GM12878 (cell line): ENCODE measurements around the gene CELF2. TPM values are rescaled to one million over a fixed set of nuclear protein-coding genes. Genes with fewer than 3 reads are reported as not detected.

ENCODE experiments used
- POU2F2 ChIP-seq: IDR thresholded peaks from 3 replicates; pipeline ENCODE4 v1.6.1; 2011; ENCODE audit warnings: low read depth, mild to moderate bottlenecking, low read length, borderline replicate concordance
- RUNX3 ChIP-seq: IDR thresholded peaks from 2 replicates; pipeline ENCODE4 v1.6.1; 2012; ENCODE audit warnings: low read length, inconsistent platforms
- SIN3A ChIP-seq: IDR thresholded peaks from 2 replicates; pipeline ENCODE4 v1.6.1; 2012; ENCODE audit warnings: low read depth, low read length, improper control_type of control experiment
- polyA plus RNA-seq, 11 experiments: library from polyadenylated mRNA; depleted of rRNA in 4 of 11; unstranded in 6 of 11; stranded (reverse) in 5 of 11; fragments of >200 nt; fragmentation: Nextera tagmentation in 4 of 11; fragmentation: Illumina TruSeq in 1 of 11; extraction: Ambion mirVana in 4 of 11; extraction: Trizol in 1 of 11; gene quantifications; 1 replicate in 1 of 11; 2 replicates in 10 of 11; pipeline versions ENCODE4 v1.2.1 to v1.2.3, GENCODE V29; 2011 to 2016; ENCODE audit warnings: inconsistent platforms in 2 of 11, missing spikeins in 2 of 11, low read depth in 1 of 11
- total RNA-seq, 4 experiments: library from RNA; depleted of rRNA in 3 of 4; stranded (reverse); fragments of >200 nt in 3 of 4; fragmentation: Illumina TruSeq in 1 of 4; extraction: Trizol in 1 of 4; gene quantifications; 2 replicates each; pipeline versions ENCODE4 v1.2.1 to v1.2.3, GENCODE V29; 2013 to 2021
- TF ChIP-seq, protein P1 (sequence below): fragments of 450-650 bp; IDR thresholded peaks from 2 replicates; pipeline ENCODE4 v1.6.1; 2017; ENCODE audit warnings: mild to moderate bottlenecking, moderate library complexity
- TF ChIP-seq, protein P2 (sequence below): IDR thresholded peaks from 2 replicates; pipeline ENCODE4 v1.6.1; 2012; ENCODE audit warnings: low read length, inconsistent platforms

Gene CELF2
- total and polyA plus RNA-seq, 10 of the 15 experiments (the other 5 are each of a cell fraction or from before 2014, with no cell fraction given), result 20.8 to 129 (median 86.3) TPM

DNA sequence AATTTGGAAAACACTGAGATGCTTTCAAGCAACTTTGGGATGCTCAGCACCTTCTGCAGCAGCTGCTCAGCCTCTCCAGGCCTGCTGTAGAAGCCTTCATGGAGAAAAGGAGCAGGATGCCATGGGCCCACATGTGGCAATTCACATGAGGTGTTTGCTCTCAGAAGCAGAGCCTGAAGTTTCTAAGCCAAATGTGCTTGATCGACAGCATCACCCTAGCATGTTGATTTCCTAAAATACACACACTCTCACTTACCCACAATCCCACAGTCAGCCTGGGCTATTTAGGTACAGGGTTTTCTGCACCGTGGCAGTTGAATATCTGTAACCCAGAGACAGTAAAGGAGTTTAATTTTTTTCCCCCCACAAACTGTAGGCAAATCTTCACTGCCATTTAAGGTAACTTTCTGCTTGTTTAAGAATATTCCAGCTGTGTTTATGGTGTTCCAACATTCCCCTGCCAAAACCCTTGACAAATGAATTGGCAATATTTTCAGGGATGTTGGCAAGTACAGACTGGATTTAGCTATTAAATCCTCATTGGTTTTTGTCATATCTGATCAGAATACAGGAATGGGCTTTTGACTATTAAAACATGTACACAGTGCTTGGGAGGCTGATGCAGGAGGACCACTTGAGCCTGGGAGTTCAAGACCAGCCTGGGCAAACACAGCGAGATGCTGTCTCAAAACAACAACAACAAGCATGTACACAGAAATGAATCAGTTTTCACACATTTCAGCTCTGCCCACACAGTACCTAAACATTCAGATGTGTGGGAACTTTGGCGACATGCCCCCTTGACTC, 244.2 kb downstream of the CELF2 start (continued):
- TF ChIP-seq, protein P1, sequence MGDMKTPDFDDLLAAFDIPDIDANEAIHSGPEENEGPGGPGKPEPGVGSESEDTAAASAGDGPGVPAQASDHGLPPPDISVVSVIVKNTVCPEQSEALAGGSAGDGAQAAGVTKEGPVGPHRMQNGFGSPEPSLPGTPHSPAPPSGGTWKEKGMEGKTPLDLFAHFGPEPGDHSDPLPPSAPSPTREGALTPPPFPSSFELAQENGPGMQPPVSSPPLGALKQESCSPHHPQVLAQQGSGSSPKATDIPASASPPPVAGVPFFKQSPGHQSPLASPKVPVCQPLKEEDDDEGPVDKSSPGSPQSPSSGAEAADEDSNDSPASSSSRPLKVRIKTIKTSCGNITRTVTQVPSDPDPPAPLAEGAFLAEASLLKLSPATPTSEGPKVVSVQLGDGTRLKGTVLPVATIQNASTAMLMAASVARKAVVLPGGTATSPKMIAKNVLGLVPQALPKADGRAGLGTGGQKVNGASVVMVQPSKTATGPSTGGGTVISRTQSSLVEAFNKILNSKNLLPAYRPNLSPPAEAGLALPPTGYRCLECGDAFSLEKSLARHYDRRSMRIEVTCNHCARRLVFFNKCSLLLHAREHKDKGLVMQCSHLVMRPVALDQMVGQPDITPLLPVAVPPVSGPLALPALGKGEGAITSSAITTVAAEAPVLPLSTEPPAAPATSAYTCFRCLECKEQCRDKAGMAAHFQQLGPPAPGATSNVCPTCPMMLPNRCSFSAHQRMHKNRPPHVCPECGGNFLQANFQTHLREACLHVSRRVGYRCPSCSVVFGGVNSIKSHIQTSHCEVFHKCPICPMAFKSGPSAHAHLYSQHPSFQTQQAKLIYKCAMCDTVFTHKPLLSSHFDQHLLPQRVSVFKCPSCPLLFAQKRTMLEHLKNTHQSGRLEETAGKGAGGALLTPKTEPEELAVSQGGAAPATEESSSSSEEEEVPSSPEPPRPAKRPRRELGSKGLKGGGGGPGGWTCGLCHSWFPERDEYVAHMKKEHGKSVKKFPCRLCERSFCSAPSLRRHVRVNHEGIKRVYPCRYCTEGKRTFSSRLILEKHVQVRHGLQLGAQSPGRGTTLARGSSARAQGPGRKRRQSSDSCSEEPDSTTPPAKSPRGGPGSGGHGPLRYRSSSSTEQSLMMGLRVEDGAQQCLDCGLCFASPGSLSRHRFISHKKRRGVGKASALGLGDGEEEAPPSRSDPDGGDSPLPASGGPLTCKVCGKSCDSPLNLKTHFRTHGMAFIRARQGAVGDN, result peak; percentile 46; the same call in 1 of the 2 replicates
- TF ChIP-seq POU2F2 (0 out of 3 replicates have a peak, but pooled peaks have one; percentile 17), SIN3A (no peak), RUNX3 (peak; percentile 71)
- TF ChIP-seq, protein P2, sequence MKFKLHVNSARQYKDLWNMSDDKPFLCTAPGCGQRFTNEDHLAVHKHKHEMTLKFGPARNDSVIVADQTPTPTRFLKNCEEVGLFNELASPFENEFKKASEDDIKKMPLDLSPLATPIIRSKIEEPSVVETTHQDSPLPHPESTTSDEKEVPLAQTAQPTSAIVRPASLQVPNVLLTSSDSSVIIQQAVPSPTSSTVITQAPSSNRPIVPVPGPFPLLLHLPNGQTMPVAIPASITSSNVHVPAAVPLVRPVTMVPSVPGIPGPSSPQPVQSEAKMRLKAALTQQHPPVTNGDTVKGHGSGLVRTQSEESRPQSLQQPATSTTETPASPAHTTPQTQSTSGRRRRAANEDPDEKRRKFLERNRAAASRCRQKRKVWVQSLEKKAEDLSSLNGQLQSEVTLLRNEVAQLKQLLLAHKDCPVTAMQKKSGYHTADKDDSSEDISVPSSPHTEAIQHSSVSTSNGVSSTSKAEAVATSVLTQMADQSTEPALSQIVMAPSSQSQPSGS, result peak; percentile 44; the same call in 1 of the 2 replicates
